ENCODE results near the gene ADCK2. TPM values are rescaled to one million over a fixed set of nuclear protein-coding genes. Genes with fewer than 3 reads are reported as not detected.

ADCK2 gene
- total and polyA plus RNA-seq, 5 donors = 11.7 to 17.9 (median 14.8) TPM

DNA sequence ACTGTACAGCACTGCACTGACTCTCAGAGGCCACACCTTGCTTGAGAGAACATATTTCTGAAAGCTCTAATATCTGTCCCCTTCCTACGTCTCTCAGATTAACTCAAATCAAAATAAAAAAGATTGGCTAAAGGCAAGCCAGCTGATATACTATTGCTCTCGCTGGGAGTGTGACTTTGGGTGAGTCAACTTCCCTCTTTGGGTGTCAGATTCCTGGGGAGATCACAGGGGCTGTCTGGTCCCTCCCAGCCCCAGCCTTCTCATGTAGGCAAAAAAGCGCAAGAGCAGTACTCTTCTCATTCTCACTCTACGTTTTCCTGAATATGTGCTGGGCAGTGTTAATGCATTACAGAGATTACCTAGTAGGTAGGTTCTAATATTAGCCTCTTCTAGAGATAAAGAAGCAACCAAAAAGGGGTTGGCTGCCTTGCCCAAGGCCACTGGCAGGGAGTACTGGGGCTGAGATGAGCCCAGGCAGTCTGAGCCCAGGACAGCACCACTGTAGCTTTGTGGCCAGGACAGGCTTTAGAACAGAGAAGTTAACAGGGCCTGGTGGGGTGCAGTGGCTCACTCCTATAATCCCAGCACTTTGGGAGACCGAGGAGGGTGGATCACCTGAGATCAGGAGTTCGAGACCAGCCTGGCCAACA is 23.1 kb upstream of the ADCK2 start:
- intact Hi-C loops (cut with DNase I) = no loop called here
- DNase-seq = no peak
- no peak overlapping the region for H3K4me3 ChIP-seq (ENCODE audit: low read length)
- peaks cover 2% of the 10 kb centered on the region for H3K4me1 ChIP-seq (ENCODE audit: control insufficient read depth, insufficient read depth, low read length)
- no peaks in the 10 kb centered on the region for H3K27me3 ChIP-seq (ENCODE audit: control insufficient read depth, insufficient read depth)
- 72% methylated on average over 6 of the region's 6 CpGs for WGBS
- H3K9me3 ChIP-seq (ENCODE audit: control insufficient read depth, low read length) = no peaks in the 10 kb centered on the region
- H3K27ac ChIP-seq (ENCODE audit: low read length) = no peak overlapping the region
- ATAC-seq = no peak

DNA sequence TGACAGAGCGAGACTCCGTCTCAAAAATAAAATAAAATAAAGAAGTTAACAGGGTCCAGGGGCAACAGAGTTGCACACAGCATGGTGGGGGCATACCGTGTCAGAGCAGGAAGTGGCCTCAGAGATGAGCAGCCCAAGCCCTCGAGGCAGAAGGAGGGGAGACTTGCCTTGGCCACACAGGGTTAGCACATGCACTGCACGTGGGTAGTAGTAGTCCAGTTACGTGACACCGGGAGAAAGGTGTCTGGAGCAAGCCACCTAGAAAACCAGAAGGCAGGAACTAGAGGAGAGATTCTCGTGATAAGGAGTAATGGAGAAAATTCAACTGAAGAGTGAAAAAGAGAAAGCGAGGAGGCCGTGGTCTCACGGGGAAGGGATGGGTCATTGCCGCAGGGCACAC is 22.4 kb upstream of the ADCK2 start:
- DNase-seq (no peak), ATAC-seq (no peak)
- Histone ChIP-seq H3K27me3 (ENCODE audit: control insufficient read depth, insufficient read depth) (no peaks in the 10 kb centered on the region), H3K9me3 (ENCODE audit: control insufficient read depth, low read length) (no peaks in the 10 kb centered on the region), H3K4me1 (ENCODE audit: control insufficient read depth, insufficient read depth, low read length) (peaks cover 2% of the 10 kb centered on the region), H3K4me3 (ENCODE audit: low read length) (no peak overlapping the region), H3K27ac (ENCODE audit: low read length) (no peak overlapping the region)
- intact Hi-C loops (cut with DNase I) = no loop called here
- WGBS = 87% methylated on average over 12 of the region's 12 CpGs

DNA sequence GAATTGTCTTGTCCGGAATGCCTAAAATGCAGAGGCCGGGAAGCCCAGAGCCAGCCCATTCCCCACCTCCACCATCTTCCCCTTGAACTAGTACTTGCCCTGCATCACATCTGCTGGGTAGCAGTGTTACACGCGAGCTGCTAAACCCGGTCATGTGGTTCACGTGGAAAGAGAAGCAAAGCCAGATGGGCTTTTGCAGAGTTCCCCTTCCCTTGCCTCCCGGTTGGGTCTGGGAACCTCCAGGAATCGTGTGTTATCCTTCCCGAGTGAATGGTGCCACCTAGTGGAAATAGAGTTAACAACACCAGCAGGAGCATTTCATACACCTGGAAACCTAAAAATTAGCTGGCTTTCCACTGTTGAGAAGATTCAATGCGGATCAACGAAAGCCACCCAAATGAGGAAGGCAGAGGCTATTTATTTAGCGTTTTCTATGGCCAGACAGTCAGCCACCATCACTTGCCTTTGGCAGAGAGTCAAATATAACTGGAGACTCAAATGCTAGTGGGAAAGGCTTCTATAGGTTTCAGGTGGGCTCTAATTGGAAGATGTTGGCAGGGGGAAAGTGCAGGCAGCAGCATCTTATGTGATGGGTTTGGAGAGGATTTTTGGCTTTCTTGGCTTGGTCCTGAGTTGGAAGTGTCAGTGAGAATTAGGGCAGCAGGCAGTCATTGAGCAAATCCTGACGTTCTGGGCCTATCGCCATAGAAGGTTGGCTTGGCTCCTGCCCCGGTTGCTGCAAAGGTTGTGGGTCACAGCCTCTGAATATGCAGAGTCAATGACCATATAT is 19.2 kb upstream of the ADCK2 start:
- 17% methylated on average over 15 of the region's 15 CpGs for WGBS
- Histone ChIP-seq H3K9me3 (ENCODE audit: control insufficient read depth, low read length) (no peaks in the 10 kb centered on the region), H3K4me1 (ENCODE audit: control insufficient read depth, insufficient read depth, low read length) (peaks cover 6% of the 10 kb centered on the region), H3K27ac (ENCODE audit: low read length) (no peak overlapping the region), H3K27me3 (ENCODE audit: control insufficient read depth, insufficient read depth) (no peaks in the 10 kb centered on the region), H3K4me3 (ENCODE audit: low read length) (no peak overlapping the region)
- ATAC-seq = peak; percentile 69 to 74
- intact Hi-C loops (cut with DNase I) = loop anchor here (1.0 to 2.0 kb wide), 3 partner anchors 135 to 137 kb away; no protein-coding TSS in a partner anchor
- peak in 2 of 3 donors; percentile 48 to 65 for DNase-seq

DNA sequence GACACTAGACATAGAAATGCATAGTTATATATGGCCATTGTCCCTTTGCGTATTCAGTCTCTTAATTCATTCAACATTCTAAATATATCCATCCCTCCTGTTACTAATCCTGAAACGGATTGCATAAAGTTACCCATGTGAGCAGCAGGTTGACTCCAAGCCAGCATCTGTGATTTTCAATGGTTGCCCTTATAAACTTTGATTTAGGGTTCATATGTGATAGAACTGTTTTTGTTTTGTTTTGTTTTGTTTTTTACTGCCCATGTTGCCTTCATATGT is 18.7 kb upstream of the ADCK2 start:
- no peak for DNase-seq
- Histone ChIP-seq H3K27ac (ENCODE audit: low read length) (no peak overlapping the region), H3K9me3 (ENCODE audit: control insufficient read depth, low read length) (no peaks in the 10 kb centered on the region), H3K27me3 (ENCODE audit: control insufficient read depth, insufficient read depth) (no peaks in the 10 kb centered on the region), H3K4me1 (ENCODE audit: control insufficient read depth, insufficient read depth, low read length) (peaks cover 6% of the 10 kb centered on the region), H3K4me3 (ENCODE audit: low read length) (no peak overlapping the region)
- ATAC-seq = no peak
- 56% methylated on average over 2 of the region's 2 CpGs for WGBS
- intact Hi-C loops (cut with DNase I) = loop anchor here in 1 of 4 donors (2.0 kb wide), 1 partner anchor 135 kb away; no protein-coding TSS in a partner anchor

DNA sequence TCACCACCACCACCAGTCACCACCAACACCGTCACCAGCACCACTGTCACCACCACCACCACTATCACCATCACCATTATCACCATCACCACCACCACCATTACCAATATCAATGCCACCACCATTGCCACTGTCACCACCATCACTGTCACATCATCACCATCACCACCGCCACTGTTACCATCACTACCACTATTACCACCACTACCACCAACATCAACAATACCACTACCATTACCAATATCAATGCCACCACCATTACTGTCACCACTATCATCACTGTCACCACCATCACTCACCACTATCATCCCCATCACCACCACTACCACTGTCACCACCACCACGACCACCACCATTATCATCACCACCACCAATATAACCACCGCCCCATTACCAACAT is 18.1 kb upstream of the ADCK2 start:
- intact Hi-C loops (cut with DNase I) = loop anchor here in 1 of 4 donors (2.0 kb wide), 1 partner anchor 136 kb away; no protein-coding TSS in a partner anchor

DNA sequence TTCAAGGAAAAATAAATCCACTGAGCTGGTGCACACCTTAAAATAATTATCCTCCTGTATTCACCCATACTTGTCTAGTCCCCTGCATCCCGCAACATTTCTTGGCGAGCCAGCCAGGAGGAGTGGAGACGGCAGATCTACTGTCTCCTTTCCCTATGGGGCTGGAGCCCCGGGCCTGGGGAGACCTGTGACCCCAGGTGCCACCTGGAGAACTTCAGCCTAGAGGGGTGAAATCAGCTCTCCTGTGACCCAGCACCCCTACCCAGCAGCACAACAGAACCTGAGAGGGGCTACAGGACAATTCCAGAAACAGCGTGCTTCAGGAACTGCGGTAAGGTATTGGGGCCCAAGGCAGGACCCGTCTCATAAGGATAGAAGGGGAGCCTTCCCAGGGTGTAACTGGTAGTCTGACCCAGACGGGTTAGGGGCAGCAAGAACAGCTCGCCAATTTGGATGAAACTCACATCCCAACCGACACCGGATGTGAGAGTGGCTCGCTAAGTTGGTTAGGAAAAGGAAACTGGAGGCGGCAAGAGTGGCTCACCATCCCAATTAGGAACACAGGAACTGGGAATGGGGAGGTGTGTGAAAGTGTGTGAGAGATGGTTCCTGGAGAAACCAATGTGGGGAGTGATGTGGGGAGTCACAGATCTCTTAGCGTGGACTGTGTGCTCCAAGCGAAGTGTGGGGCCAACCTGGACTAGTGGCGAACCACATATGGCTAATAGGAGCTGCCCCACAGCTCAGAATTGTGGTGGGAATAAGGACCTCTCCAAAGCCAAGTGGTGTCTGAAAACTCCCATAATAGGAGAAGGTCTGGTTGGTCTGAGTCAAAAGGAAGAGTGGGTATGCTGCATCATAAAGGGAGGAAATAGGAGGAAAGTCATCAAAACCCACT is 17.0 kb upstream of the ADCK2 start:
- Histone ChIP-seq H3K4me1 (ENCODE audit: control insufficient read depth, insufficient read depth, low read length) (peaks cover 6% of the 10 kb centered on the region), H3K9me3 (ENCODE audit: control insufficient read depth, low read length) (no peaks in the 10 kb centered on the region), H3K27me3 (ENCODE audit: control insufficient read depth, insufficient read depth) (no peaks in the 10 kb centered on the region), H3K4me3 (ENCODE audit: low read length) (no peak overlapping the region), H3K27ac (ENCODE audit: low read length) (no peak overlapping the region)
- intact Hi-C loops (cut with DNase I) = loop anchor here in 1 of 4 donors (2.0 kb wide), 1 partner anchor 137 kb away; no protein-coding TSS in a partner anchor
- ATAC-seq (no peak), DNase-seq (no peak)
- 82% methylated on average over 16 of the region's 16 CpGs for whole genome bisulfite sequencing

More for the DNA sequence above, 18.1 kb upstream of the ADCK2 start:
- ATAC-seq (no peak), DNase-seq (no peak)
- Histone ChIP-seq H3K9me3 (ENCODE audit: control insufficient read depth, low read length) (no peaks in the 10 kb centered on the region), H3K4me1 (ENCODE audit: control insufficient read depth, insufficient read depth, low read length) (peaks cover 6% of the 10 kb centered on the region), H3K27ac (ENCODE audit: low read length) (no peak overlapping the region), H3K27me3 (ENCODE audit: control insufficient read depth, insufficient read depth) (no peaks in the 10 kb centered on the region), H3K4me3 (ENCODE audit: low read length) (no peak overlapping the region)
- WGBS = 98% methylated on average over 4 of the region's 4 CpGs

DNA sequence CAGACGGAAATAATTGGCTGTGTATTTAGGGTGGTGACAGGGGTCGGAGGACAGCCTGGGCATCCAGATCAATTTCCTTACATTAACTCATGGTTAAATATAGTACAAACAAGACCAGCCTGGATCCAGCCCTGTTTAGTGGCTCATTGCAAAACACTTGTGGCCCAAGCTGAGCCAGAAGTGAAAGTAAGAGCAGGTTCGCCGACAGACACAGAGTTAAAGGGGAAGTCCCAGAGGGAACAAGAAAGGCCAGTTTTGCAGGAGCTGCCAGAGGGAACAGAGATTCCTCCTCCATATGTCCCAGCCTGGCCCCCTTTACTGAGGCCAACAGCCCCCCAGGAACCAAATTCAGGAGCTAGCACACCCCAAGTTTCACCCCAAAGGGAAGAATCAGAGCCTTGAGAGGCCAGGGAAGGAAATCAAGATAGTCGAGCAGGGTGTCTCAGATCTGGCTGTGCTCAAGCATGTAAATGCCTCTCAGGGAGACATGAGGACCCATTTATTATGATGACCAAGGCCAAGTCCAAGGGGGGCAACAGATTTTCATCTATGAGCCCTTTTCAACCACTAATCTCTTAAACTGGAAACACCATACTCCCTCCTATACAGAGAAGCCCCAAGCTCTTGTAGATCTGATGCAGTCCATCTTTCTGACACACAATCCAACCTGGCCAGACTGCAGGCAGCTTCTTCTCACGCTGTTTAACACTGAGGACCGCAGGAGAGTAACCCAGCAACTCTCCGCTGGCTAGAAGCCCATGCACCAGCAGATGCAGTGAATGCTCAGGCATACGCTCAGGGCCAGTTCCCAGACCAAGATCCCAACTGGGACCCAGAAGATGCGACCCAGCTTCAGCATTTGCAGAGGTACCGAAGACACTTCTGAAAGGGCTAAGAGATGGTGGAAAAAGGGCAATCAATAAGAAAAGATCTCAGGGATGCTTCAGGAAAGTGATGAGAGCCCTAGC is 15.9 kb upstream of the ADCK2 start:
- Histone ChIP-seq H3K9me3 (ENCODE audit: control insufficient read depth, low read length) (no peaks in the 10 kb centered on the region), H3K27me3 (ENCODE audit: control insufficient read depth, insufficient read depth) (no peaks in the 10 kb centered on the region), H3K27ac (ENCODE audit: low read length) (peak overlapping the region; percentile 6), H3K4me3 (ENCODE audit: low read length) (peak overlapping the region; percentile 22), H3K4me1 (ENCODE audit: control insufficient read depth, insufficient read depth, low read length) (peaks cover 6% of the 10 kb centered on the region)
- DNase-seq = peak in 1 of 3 donors; percentile 61
- WGBS = 48% methylated on average over 11 of the region's 11 CpGs
- peak; percentile 60 to 71 for ATAC-seq
- intact Hi-C loops (cut with DNase I) = no loop called here

DNA sequence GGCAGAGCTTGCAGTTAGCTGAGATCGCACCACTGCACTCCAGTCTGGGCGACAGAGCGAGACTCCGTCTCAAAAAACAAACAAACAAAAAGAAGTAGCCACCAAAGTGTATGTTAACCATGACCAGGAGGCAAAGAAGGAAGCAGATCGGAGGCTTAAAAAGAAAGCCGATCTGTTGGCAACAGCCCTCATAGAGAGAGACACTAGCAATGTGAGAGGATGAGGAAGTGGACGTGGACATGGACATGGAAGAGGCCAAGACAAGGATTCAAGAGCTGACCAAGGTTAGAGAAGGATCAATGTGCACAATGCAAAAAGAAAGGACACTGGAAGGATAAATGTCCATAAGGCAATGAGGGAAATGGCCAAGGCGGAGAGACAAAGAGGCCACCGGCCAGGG is 14.9 kb upstream of the ADCK2 start:
- no peak overlapping the region for H3K27ac ChIP-seq (ENCODE audit: low read length)
- 93% methylated on average over 9 of the region's 9 CpGs for WGBS
- no peak overlapping the region for H3K4me3 ChIP-seq (ENCODE audit: low read length)
- intact Hi-C loops (cut with DNase I) = no loop called here
- DNase-seq (no peak), ATAC-seq (no peak)
- peaks cover 6% of the 10 kb centered on the region for H3K4me1 ChIP-seq (ENCODE audit: control insufficient read depth, insufficient read depth, low read length)
- H3K9me3 ChIP-seq (ENCODE audit: control insufficient read depth, low read length) = no peaks in the 10 kb centered on the region
- no peaks in the 10 kb centered on the region for H3K27me3 ChIP-seq (ENCODE audit: control insufficient read depth, insufficient read depth)

DNA sequence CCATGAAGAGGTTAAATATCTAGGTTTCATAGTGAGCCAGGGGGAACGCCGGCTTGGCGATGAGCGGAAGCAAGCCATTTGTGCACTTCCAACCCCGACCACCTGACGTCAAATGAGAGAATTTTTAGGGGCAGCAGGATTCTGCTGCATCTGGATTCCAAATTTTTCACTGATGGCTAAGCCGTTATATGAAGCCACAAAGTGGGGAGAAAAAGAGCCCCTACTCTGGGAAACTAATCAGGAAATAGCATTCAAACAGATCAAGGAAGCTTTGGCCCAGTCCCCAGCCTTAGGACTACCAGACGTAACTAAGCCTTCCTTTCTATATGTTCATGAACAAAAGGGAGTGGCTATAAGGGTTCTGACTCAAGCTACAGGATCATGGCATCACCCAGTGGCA is 12.9 kb upstream of the ADCK2 start:
- Histone ChIP-seq H3K4me3 (ENCODE audit: low read length) (no peak overlapping the region), H3K27me3 (ENCODE audit: control insufficient read depth, insufficient read depth) (no peaks in the 10 kb centered on the region), H3K9me3 (ENCODE audit: control insufficient read depth, low read length) (no peaks in the 10 kb centered on the region), H3K4me1 (ENCODE audit: control insufficient read depth, insufficient read depth, low read length) (peaks cover 5% of the 10 kb centered on the region), H3K27ac (ENCODE audit: low read length) (no peak overlapping the region)
- WGBS = 37% methylated on average over 8 of the region's 8 CpGs
- ATAC-seq (no peak), DNase-seq (no peak)
- intact Hi-C loops (cut with DNase I) = no loop called here

DNA sequence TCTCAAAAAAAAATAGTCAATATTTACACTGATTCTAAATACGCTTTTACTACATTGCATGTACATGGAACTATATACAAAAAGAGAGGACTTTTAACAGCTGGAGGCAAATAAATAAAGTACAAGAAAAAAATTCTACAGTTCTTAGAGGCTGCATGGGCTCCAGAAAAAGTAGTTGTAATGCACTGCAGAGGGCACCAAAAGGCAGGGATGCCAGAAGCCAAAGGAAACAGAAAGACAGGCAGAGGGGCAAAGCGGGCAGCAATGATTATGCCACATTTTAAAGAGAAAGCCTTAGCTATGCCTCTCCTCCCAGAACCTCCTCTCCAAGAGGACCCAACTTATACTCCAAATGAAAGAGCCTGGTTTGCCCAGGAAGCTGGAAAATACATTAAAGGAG is 11.6 kb upstream of the ADCK2 start:
- Histone ChIP-seq H3K27me3 (ENCODE audit: control insufficient read depth, insufficient read depth) (no peaks in the 10 kb centered on the region), H3K9me3 (ENCODE audit: control insufficient read depth, low read length) (no peaks in the 10 kb centered on the region), H3K27ac (ENCODE audit: low read length) (no peak overlapping the region), H3K4me3 (ENCODE audit: low read length) (no peak overlapping the region), H3K4me1 (ENCODE audit: control insufficient read depth, insufficient read depth, low read length) (peaks cover 5% of the 10 kb centered on the region)
- intact Hi-C loops (cut with DNase I) = no loop called here
- 67% methylated on average over 2 of the region's 2 CpGs for WGBS
- no peak for ATAC-seq
- DNase-seq = no peak

All from right cardiac atrium (tissue), 5 donors.